Neural cell (in vitro differentiated cells): ENCODE measurements around the gene EML6. TPM values are rescaled to one million over a fixed set of nuclear protein-coding genes. Genes with fewer than 3 reads are reported as not detected.

Experiments
- H2AFZ ChIP-seq: fragments of 200-600, 300-800 bp; sonication (generic), shearing (Covaris generic); 2 replicates; pipeline ENCODE4 v1.6.0; 2014; ENCODE audit warnings: low read depth, mild to moderate bottlenecking, antibody characterized with exemption, low read length, moderate library complexity
- H3F3A ChIP-seq: fragments of 200-600 bp; shearing (Covaris generic); 2 replicates; pipeline ENCODE4 v1.6.1; 2016; ENCODE audit warnings: mild to moderate bottlenecking, moderate library complexity, mixed read lengths, antibody characterized with exemption, low read length; ENCODE audit not compliant: insufficient read depth, poor library complexity, severe bottlenecking
- H3K27ac ChIP-seq: fragments of 200-600, 300-800 bp; sonication (generic), shearing (Covaris generic); 2 replicates; pipeline ENCODE4 v1.5.1; 2014; ENCODE audit warnings: mild to moderate bottlenecking, low read length, moderate library complexity
- H3K27me3 ChIP-seq: fragments of 300-800, 200-600 bp; sonication (generic), shearing (Covaris generic); 2 replicates; pipeline ENCODE4 v1.6.0; 2014; ENCODE audit warnings: mild to moderate bottlenecking, low read depth, low read length, moderate library complexity; ENCODE audit not compliant: insufficient read depth
- H3K36me3 ChIP-seq: fragments of 300-800, 200-600 bp; sonication (generic), shearing (Covaris generic); 2 replicates; pipeline ENCODE4 v1.5.1; 2014; ENCODE audit warnings: mild to moderate bottlenecking, antibody characterized with exemption, low read length, moderate library complexity; ENCODE audit not compliant: insufficient read depth
- H3K4me2 ChIP-seq: fragments of 300-800, 200-600 bp; sonication (generic), shearing (Covaris generic); 2 replicates; pipeline ENCODE4 v1.6.0; 2014; ENCODE audit warnings: mild to moderate bottlenecking, low read length
- H3K4me3 ChIP-seq: fragments of 300-800, 200-600 bp; sonication (generic), shearing (Covaris generic); 2 replicates; pipeline ENCODE4 v1.5.1; 2014; ENCODE audit warnings: mild to moderate bottlenecking, low read length, moderate library complexity
- H3K79me2 ChIP-seq: fragments of 200-600 bp; shearing (Covaris generic); replicated peaks from 2 replicates; pipeline ENCODE4 v1.6.0; 2014; ENCODE audit warnings: mild to moderate bottlenecking, low read length, moderate library complexity; ENCODE audit not compliant: insufficient read depth
- H3K9ac ChIP-seq: fragments of 300-800, 200-600 bp; sonication (generic), shearing (Covaris generic); 2 replicates; pipeline ENCODE4 v1.6.1; 2016; ENCODE audit warnings: mild to moderate bottlenecking, low read length, mixed read lengths
- H3K9me2 ChIP-seq: fragments of 200-600 bp; shearing (Covaris generic); 2 replicates; pipeline ENCODE4 v1.6.1; 2016; ENCODE audit warnings: mild to moderate bottlenecking, low read length, mixed read lengths; ENCODE audit not compliant: insufficient read depth
- H3K9me3 ChIP-seq: fragments of 200-600, 300-800 bp; sonication (generic), shearing (Covaris generic); 2 replicates; pipeline ENCODE4 v1.6.1; 2016; ENCODE audit warnings: mild to moderate bottlenecking, mixed run types, low read length, moderate library complexity, mixed read lengths
- H4K20me1 ChIP-seq: fragments of 200-600 bp; shearing (Covaris generic); 2 replicates; pipeline ENCODE4 v1.6.1; 2016; ENCODE audit warnings: mild to moderate bottlenecking, mixed run types; ENCODE audit not compliant: insufficient read depth
- EP300 ChIP-seq: fragments of 450-650 bp; conservative IDR thresholded peaks from 2 replicates; pipeline ENCODE4 v1.6.1; 2014; ENCODE audit warnings: antibody characterized with exemption, mild to moderate bottlenecking, moderate library complexity; ENCODE audit not compliant: poor library complexity, severe bottlenecking
- EZH2 ChIP-seq: fragments of 200-600, 300-800 bp; shearing (Covaris generic), sonication (generic); IDR thresholded peaks from 2 replicates; pipeline ENCODE4 v1.6.1; 2014; ENCODE audit warnings: antibody characterized with exemption, low read length, borderline replicate concordance, mild to moderate bottlenecking; ENCODE audit not compliant: insufficient read depth, poor library complexity, severe bottlenecking
- MXI1 ChIP-seq: fragments of 450-650 bp; conservative IDR thresholded peaks from 2 replicates; pipeline ENCODE4 v1.6.1; 2014; ENCODE audit warnings: antibody characterized with exemption, mild to moderate bottlenecking; ENCODE audit not compliant: poor library complexity, severe bottlenecking
- POLR2AphosphoS5 ChIP-seq: IDR thresholded peaks from 2 replicates; pipeline ENCODE4 v1.6.1; 2012
- RAD21 ChIP-seq: fragments of 450-650 bp; conservative IDR thresholded peaks from 2 replicates; pipeline ENCODE4 v1.6.1; 2014; ENCODE audit warnings: antibody characterized with exemption, mild to moderate bottlenecking, moderate library complexity
- SMC3 ChIP-seq: fragments of 450-650 bp; conservative IDR thresholded peaks from 2 replicates; pipeline ENCODE4 v1.6.1; 2014; ENCODE audit warnings: antibody characterized with exemption, mild to moderate bottlenecking, moderate library complexity; ENCODE audit not compliant: poor library complexity
- TAF1 ChIP-seq: IDR thresholded peaks from 2 replicates; pipeline ENCODE4 v1.6.1; 2012; ENCODE audit warnings: low read depth
- polyA plus RNA-seq: library from polyadenylated mRNA; depleted of rRNA; stranded (reverse); fragments of >200 nt; gene quantifications from 2 replicates; pipeline ENCODE4 v1.2.3, GENCODE V29; 2014
- TF ChIP-seq, protein P1 (sequence below): fragments of 450-650 bp; IDR thresholded peaks from 2 replicates; pipeline ENCODE4 v1.5.1; 2014; ENCODE audit warnings: antibody characterized with exemption, mild to moderate bottlenecking, moderate library complexity; ENCODE audit not compliant: poor library complexity, severe bottlenecking
- TF ChIP-seq, protein P2 (sequence below): IDR thresholded peaks from 2 replicates; pipeline ENCODE4 v1.6.1; 2012; ENCODE audit warnings: borderline replicate concordance

EML6 gene
- polyA plus RNA-seq, 1 donor from 2014 or later = 13.4 TPM

DNA sequence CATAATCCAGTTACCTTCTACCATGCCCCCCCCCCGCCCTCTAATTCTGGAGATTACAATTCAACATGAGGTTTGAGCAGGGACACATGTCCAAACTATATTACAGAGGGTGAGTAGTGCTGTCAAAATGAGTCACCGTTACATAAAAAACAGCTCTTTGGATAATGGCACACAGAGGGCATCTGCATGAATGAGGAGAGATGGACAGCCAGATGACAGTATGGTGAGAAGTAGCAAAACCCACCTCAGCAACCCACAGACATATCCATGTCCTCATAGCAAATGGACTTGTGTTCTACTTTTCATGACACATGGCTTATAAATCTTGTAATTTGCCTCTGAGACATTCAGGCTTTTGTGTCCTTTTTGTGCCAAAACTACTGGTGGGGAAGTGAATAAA is 132.0 kb downstream of the EML6 start:
- H3K27me3 ChIP-seq = no peaks in the 10 kb centered on the region
- H3K9ac ChIP-seq = no peak overlapping the region
- H4K20me1 ChIP-seq = no peaks in the 10 kb centered on the region
- TF ChIP-seq, protein P1, sequence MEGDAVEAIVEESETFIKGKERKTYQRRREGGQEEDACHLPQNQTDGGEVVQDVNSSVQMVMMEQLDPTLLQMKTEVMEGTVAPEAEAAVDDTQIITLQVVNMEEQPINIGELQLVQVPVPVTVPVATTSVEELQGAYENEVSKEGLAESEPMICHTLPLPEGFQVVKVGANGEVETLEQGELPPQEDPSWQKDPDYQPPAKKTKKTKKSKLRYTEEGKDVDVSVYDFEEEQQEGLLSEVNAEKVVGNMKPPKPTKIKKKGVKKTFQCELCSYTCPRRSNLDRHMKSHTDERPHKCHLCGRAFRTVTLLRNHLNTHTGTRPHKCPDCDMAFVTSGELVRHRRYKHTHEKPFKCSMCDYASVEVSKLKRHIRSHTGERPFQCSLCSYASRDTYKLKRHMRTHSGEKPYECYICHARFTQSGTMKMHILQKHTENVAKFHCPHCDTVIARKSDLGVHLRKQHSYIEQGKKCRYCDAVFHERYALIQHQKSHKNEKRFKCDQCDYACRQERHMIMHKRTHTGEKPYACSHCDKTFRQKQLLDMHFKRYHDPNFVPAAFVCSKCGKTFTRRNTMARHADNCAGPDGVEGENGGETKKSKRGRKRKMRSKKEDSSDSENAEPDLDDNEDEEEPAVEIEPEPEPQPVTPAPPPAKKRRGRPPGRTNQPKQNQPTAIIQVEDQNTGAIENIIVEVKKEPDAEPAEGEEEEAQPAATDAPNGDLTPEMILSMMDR = no peak
- no peak for TF ChIP-seq POLR2AphosphoS5
- TF ChIP-seq, protein P2, sequence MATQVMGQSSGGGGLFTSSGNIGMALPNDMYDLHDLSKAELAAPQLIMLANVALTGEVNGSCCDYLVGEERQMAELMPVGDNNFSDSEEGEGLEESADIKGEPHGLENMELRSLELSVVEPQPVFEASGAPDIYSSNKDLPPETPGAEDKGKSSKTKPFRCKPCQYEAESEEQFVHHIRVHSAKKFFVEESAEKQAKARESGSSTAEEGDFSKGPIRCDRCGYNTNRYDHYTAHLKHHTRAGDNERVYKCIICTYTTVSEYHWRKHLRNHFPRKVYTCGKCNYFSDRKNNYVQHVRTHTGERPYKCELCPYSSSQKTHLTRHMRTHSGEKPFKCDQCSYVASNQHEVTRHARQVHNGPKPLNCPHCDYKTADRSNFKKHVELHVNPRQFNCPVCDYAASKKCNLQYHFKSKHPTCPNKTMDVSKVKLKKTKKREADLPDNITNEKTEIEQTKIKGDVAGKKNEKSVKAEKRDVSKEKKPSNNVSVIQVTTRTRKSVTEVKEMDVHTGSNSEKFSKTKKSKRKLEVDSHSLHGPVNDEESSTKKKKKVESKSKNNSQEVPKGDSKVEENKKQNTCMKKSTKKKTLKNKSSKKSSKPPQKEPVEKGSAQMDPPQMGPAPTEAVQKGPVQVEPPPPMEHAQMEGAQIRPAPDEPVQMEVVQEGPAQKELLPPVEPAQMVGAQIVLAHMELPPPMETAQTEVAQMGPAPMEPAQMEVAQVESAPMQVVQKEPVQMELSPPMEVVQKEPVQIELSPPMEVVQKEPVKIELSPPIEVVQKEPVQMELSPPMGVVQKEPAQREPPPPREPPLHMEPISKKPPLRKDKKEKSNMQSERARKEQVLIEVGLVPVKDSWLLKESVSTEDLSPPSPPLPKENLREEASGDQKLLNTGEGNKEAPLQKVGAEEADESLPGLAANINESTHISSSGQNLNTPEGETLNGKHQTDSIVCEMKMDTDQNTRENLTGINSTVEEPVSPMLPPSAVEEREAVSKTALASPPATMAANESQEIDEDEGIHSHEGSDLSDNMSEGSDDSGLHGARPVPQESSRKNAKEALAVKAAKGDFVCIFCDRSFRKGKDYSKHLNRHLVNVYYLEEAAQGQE = no peak
- TF ChIP-seq TAF1 = no peak
- no peak for TF ChIP-seq SMC3
- TF ChIP-seq MXI1 = no peak
- no peak for TF ChIP-seq EZH2
- no peak for TF ChIP-seq RAD21
- no peak for TF ChIP-seq EP300
- no peak overlapping the region for H2AFZ ChIP-seq
- no peaks in the 10 kb centered on the region for H3K36me3 ChIP-seq
- H3K27ac ChIP-seq = no peak overlapping the region
- H3K79me2 ChIP-seq = no peaks in the 10 kb centered on the region
- H3K4me2 ChIP-seq = no peak overlapping the region
- no peak overlapping the region for H3K4me3 ChIP-seq
- H3K9me3 ChIP-seq = no peaks in the 10 kb centered on the region
- no peaks in the 10 kb centered on the region for H3K9me2 ChIP-seq
- no peaks in the 10 kb centered on the region for H3F3A ChIP-seq

DNA sequence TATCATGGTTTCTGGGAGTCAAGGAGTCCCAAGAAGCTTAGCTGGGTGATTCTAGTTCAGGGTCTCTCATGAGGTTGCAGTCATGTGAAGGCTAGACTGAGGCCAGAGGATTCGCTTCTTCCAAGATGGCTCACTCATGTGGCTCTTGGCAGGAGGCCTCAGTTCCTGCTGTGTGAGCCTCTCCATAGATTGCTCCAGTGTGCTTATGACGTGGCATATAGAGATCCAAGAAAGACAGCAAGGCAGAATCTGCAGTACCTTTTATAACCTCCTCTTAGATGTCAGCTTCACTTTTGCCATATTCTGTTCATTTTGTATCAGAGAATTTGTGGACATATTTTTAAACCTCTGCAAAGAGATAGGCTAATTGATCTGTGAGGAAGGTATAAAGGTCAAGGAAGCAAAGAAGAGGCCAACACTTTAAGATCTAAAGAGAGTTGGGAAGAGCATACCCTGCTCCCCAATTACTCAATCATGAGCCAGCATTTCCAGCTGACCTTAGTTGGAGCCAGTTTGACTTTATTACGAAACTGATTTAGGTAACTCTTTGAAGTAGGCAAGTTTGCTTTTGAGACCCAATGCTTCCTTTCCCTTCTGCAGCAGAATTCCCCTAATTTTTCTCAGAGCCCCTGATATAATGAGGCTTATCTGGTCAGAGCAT is 134.7 kb downstream of the EML6 start:
- Histone ChIP-seq H3K4me2 (no peak overlapping the region), H3K4me3 (no peak overlapping the region), H3K27me3 (no peaks in the 10 kb centered on the region), H3K9me3 (no peaks in the 10 kb centered on the region), H3K79me2 (no peaks in the 10 kb centered on the region), H4K20me1 (no peaks in the 10 kb centered on the region), H3F3A (no peaks in the 10 kb centered on the region), H3K9ac (no peak overlapping the region), H3K9me2 (no peaks in the 10 kb centered on the region), H3K36me3 (no peaks in the 10 kb centered on the region), H2AFZ (no peak overlapping the region), H3K27ac (no peak overlapping the region)
- no peak for TF ChIP-seq TAF1
- no peak for TF ChIP-seq EP300
- no peak for TF ChIP-seq EZH2
- no peak for TF ChIP-seq SMC3
- no peak for TF ChIP-seq RAD21
- TF ChIP-seq, protein P1 = no peak
- TF ChIP-seq POLR2AphosphoS5 = no peak
- TF ChIP-seq, protein P2 = no peak
- TF ChIP-seq MXI1 = no peak
